Measurements from ENCODE around the gene METTL8.
A peak's percentile ranks its signal among the peaks of the same experiment; 100 is the strongest.
"Not testable (repeated sequence)": the region's sequence is repeated elsewhere in the genome, so short reads cannot be mapped to it uniquely, and the experiment has no call there.

Gene METTL8

DNA sequence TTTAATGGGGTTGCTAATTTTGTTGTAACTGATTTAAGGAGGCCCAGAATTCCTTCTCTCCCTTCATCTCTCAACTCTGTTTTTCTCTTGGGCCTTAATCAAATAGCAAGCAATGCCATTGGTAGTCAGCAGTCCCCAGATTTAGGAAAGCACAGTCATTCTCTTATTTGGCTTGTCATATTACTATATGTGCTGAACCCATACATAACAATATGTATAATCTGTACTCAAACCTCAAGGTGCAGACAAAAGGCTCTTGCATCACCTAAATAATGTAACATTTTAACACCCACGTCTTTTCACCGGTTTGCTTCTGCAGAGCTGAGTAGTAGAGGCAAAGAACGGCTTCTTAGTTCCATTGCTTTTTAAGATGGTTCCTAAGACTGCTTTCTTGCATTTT, 33.4 kb downstream of the METTL8 start:
- ATAC-seq (ENCODE audit: low read depth) (no peak), DNase-seq (ENCODE audit: low spot score in 2 of 2) (no peak)
- Mint-ChIP-seq H3K27me3 (no peaks in the 10 kb centered on the region), H3K36me3 (peaks cover 17% of the 10 kb centered on the region), H3K27ac (peak overlapping the region; percentile 49), H3K4me3 (no peak overlapping the region), H3K4me1 (peaks cover 24% of the 10 kb centered on the region), H3K9me3 (peaks cover 10% of the 10 kb centered on the region)

DNA sequence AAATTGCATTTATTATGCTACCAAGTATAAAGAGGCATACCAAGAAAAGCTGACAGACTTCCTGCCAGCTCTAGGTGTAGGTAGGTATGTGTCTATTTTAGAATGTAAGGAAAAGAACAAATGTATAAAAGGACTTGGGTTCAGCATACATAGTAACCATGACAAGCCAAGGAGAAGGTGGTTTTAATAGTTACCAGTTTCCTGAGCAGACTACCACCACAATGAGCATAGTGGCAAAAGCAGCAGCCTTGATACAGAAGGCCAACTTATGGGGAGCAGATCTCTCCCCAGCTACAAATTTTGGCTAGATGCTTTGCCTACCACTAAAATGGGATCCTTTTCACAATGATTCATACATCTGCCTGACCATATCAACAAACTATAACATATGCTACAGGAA, 34.5 kb downstream of the METTL8 start:
- no peak for DNase-seq (ENCODE audit: low spot score in 2 of 2)
- H3K4me3 Mint-ChIP-seq: no peak overlapping the region
- peaks cover 16% of the 10 kb centered on the region for H3K4me1 Mint-ChIP-seq
- peak overlapping the region; percentile 81 for H3K27ac Mint-ChIP-seq
- H3K9me3 Mint-ChIP-seq: peaks cover 9% of the 10 kb centered on the region
- ATAC-seq (ENCODE audit: low read depth): no peak
- no peaks in the 10 kb centered on the region for H3K27me3 Mint-ChIP-seq
- peaks cover 14% of the 10 kb centered on the region for H3K36me3 Mint-ChIP-seq

DNA sequence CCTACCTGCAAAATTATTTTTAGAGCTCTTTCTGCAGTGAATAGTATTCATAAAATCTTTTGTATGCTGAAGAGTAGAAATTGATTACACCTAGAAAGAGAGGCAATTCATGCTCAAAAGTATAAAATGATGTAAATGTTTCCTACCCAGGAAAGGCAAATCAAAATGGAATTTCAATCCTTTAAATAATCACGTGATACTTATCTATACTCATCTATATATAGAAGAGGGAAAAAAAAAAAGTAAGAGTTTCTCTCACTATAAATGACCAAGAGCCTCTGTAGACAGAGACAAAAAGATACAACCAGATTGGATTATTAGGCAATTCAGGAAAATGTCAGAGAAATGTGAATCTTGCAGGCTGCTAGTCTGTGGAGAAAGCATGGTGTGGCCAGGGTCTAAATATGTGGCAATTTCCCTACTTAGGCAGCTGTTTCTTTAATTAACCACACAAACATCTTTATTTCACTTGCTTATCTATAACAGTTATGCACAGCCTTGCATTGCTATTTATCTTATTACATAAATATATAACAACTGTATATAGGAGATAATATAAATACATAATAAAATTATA, 39.5 kb downstream of the METTL8 start:
- peaks cover 12% of the 10 kb centered on the region for H3K36me3 Mint-ChIP-seq
- ATAC-seq (ENCODE audit: low read depth): no peak
- H3K27me3 Mint-ChIP-seq: no peaks in the 10 kb centered on the region
- peaks cover 20% of the 10 kb centered on the region for H3K4me1 Mint-ChIP-seq
- peaks cover 4% of the 10 kb centered on the region for H3K9me3 Mint-ChIP-seq
- no peak overlapping the region for H3K27ac Mint-ChIP-seq
- no peak for DNase-seq (ENCODE audit: low spot score in 2 of 2)
- no peak overlapping the region for H3K4me3 Mint-ChIP-seq

DNA sequence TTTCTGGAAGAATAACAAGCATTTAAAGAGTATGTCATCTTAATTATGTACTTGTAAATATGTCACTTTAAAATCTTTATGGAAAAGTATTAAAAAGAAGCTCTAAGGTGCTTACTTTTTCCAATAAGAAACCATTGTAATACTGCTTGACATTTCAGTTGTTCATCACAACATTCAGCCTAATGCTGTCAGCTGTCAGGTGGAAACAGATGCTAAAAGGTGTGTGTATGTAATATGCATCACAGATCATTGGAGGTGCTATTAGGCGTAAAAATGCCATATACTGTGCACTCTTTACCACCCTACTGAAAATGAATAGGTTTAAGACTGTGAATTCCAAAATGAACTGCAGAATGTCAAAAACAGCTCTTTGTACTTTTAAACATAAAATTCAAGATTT, 40.3 kb downstream of the METTL8 start:
- peaks cover 4% of the 10 kb centered on the region for H3K9me3 Mint-ChIP-seq
- peaks cover 12% of the 10 kb centered on the region for H3K36me3 Mint-ChIP-seq
- ATAC-seq (ENCODE audit: low read depth) (no peak), DNase-seq (ENCODE audit: low spot score in 2 of 2) (no peak)
- H3K27ac Mint-ChIP-seq: no peak overlapping the region
- no peaks in the 10 kb centered on the region for H3K27me3 Mint-ChIP-seq
- no peak overlapping the region for H3K4me3 Mint-ChIP-seq
- peaks cover 16% of the 10 kb centered on the region for H3K4me1 Mint-ChIP-seq

DNA sequence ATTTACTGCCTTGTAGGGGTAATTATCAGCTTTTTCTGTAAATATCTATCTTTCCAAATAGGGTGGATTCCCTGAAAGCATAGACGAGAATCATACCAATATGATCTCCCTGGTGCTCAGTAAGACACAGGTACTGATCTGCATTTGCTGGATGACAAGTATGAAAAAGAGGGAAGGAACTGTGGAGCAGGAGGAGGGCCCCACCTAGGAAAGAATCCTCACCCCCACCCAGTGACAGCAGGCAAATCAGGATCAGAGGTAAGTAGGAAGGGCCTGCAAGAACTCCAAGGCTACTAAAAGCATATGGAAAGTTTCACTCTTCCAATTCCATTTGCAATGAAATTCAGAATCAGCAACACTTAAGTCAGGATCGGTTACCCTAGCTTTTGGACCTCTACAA, 42.3 kb downstream of the METTL8 start:
- H3K4me3 Mint-ChIP-seq: no peak overlapping the region
- no peak overlapping the region for H3K27ac Mint-ChIP-seq
- no peak for DNase-seq (ENCODE audit: low spot score in 2 of 2)
- peaks cover 6% of the 10 kb centered on the region for H3K36me3 Mint-ChIP-seq
- H3K4me1 Mint-ChIP-seq: peaks cover 22% of the 10 kb centered on the region
- no peaks in the 10 kb centered on the region for H3K9me3 Mint-ChIP-seq
- ATAC-seq (ENCODE audit: low read depth): no peak
- H3K27me3 Mint-ChIP-seq: no peaks in the 10 kb centered on the region

DNA sequence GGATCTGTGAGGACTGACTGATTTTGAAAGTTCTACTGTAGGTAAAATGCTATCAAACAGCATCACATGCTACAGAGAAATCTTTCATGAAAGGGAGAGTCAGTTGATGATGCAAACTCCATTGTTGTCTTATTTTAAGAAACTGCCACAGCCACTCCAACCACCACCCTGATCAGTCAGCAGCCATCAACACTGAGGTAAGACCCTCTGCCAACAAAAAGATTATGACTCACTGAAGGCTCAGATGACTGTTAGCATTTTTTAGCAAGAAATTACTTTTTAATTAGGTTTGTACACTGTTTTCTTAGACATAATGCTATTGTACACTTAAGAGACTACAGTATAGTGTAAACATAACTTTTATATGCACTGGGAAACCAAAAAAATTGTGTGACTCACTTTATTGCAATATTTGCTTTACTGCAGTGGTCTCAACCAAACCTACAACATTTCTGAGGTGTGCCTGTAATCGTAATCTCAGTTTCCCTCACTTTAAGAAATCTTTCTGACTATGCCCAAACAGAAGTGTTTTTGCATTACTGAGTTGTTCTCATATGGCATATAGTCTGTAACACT, 42.8 kb downstream of the METTL8 start:
- Mint-ChIP-seq H3K27me3 (no peaks in the 10 kb centered on the region), H3K27ac (no peak overlapping the region), H3K4me3 (no peak overlapping the region), H3K4me1 (peaks cover 24% of the 10 kb centered on the region), H3K36me3 (peaks cover 8% of the 10 kb centered on the region), H3K9me3 (no peaks in the 10 kb centered on the region)
- no peak for DNase-seq (ENCODE audit: low spot score in 2 of 2)
- no peak for ATAC-seq (ENCODE audit: low read depth)

DNA sequence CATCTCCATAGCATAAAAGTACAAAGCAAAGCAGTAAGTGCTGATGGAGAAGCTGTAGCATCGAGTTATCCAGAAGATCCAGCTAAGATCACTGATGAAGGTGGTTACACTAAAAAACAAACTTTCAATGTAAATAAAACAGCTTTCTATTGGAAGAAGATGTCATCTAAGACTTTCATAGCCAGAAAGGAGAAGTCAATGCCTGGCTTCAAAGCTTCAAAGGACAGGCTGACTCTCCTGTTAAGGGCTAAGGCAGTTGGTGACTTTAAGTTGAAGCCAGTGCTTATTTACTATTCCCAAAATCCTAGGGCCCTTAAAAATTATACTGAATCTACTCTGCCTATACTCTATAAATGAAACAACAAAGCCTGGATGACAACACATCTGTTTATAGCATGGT, 44.0 kb downstream of the METTL8 start:
- no peak for ATAC-seq (ENCODE audit: low read depth)
- H3K27me3 Mint-ChIP-seq: no peaks in the 10 kb centered on the region
- no peak overlapping the region for H3K27ac Mint-ChIP-seq
- H3K36me3 Mint-ChIP-seq: peaks cover 10% of the 10 kb centered on the region
- H3K4me1 Mint-ChIP-seq: peaks cover 29% of the 10 kb centered on the region
- H3K9me3 Mint-ChIP-seq: no peaks in the 10 kb centered on the region
- H3K4me3 Mint-ChIP-seq: no peak overlapping the region
- DNase-seq (ENCODE audit: low spot score in 2 of 2): no peak

DNA sequence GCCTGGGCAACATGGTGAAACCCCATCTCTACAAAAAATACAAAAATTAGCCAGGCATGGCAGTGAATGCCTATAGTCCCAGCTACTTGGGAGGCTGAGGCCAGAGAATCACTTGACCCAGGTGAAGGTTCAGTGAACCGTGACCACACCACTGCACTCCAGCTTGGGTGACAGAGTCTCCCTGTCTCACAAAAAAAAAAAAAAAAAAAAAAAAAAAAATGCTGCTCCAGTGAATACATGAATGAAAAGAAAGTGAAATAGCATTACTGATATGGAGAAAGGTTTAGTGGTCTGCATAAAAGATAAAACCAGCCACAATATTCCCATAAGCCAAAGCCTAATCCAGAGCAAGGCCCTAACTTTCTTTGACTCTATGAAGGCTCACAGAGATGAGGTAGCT, 44.5 kb downstream of the METTL8 start:
- Mint-ChIP-seq H3K4me3 (no peak overlapping the region), H3K4me1 (peaks cover 29% of the 10 kb centered on the region), H3K27ac (no peak overlapping the region), H3K9me3 (no peaks in the 10 kb centered on the region), H3K36me3 (peaks cover 10% of the 10 kb centered on the region), H3K27me3 (no peaks in the 10 kb centered on the region)
- ATAC-seq (ENCODE audit: low read depth): no peak
- no peak for DNase-seq (ENCODE audit: low spot score in 2 of 2)

DNA sequence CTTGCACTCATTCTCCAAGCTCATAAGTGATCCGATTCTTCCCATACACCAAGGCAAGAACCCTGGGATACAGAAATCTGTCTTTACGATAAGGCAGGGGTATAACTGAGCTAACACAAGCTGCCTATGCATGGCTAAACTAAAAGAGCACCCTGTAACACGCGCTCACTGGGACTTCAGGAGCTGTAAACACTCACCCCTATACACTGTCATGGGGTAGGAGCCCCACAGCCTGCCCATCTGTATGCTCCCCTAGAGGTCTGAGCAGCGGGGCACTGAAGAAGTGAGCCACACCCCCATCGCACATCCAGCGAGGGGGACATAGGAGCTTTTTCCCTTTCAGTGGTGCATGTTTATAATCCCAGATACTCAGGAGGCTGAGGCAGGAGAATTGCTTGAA, 46.7 kb downstream of the METTL8 start:
- no peak overlapping the region for H3K4me3 Mint-ChIP-seq
- peaks cover 25% of the 10 kb centered on the region for H3K4me1 Mint-ChIP-seq
- ATAC-seq (ENCODE audit: low read depth) (no peak), DNase-seq (ENCODE audit: low spot score in 2 of 2) (no peak)
- H3K36me3 Mint-ChIP-seq: peaks cover 16% of the 10 kb centered on the region
- no peak overlapping the region for H3K27ac Mint-ChIP-seq
- no peaks in the 10 kb centered on the region for H3K27me3 Mint-ChIP-seq
- H3K9me3 Mint-ChIP-seq: no peaks in the 10 kb centered on the region

DNA sequence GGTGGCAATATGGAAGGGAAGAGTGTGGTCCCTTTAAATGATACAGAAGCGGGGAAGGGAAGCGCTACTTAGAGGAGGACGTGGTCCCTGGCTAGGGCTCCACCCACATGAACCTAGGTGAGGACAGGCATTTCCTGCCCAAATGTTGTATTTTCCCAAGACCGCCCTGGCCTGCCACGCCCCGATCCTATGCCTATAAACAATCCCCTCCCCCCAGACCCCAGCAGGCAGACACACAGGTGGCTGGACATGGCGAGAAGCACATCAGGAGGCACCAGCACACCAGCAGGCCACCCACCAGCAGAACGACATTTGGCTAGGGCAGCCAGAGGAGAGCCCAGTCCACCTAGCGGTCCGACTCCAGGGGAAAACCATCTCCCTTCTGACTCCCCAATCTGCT, 47.2 kb downstream of the METTL8 start:
- Mint-ChIP-seq H3K4me3 (no peak overlapping the region), H3K9me3 (no peaks in the 10 kb centered on the region), H3K36me3 (peaks cover 16% of the 10 kb centered on the region), H3K4me1 (peaks cover 25% of the 10 kb centered on the region), H3K27me3 (no peaks in the 10 kb centered on the region), H3K27ac (no peak overlapping the region)
- ATAC-seq (ENCODE audit: low read depth) (no peak), DNase-seq (ENCODE audit: low spot score in 2 of 2) (no peak)

DNA sequence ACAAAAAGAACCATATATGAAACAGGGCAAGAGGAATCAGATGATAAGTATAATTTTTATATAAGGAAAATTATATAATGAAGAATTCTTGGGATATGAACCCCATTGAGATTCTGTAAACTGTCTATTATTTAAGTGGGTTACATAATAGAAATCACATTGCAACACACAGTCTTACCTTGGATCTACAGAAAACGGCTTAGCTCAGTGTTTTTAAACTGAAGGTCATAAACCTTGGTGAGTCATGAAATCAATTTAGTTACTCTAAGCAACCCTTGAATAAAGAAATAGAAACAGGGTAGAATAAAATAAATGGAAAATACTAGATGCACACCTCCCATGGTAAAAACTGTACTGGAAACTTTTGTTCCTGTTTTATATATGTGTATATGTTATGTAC, 50.7 kb downstream of the METTL8 start:
- Mint-ChIP-seq H3K27me3 (no peaks in the 10 kb centered on the region), H3K36me3 (peaks cover 22% of the 10 kb centered on the region), H3K27ac (no peak overlapping the region), H3K4me3 (no peak overlapping the region), H3K4me1 (peaks cover 21% of the 10 kb centered on the region), H3K9me3 (peaks cover 10% of the 10 kb centered on the region)
- no peak for ATAC-seq (ENCODE audit: low read depth)
- DNase-seq (ENCODE audit: low spot score in 2 of 2): no peak

DNA sequence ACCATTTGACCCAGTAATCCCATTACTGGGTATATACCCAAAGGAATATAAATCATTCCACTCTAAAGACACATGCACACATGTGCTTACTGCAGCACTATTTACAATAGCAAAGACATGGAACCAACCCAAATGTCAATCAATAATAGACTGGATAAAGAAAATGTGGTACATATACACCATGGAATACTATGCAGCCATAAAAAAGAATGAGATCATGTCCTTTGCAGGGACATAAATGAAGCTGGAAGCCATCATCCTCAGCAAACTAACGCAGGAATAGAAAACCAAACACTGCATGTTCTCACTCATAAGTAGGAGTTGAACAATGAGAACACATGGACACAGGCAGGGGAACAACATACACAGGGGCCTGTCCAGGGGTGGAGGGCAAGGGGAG, 51.6 kb downstream of the METTL8 start:
- peaks cover 26% of the 10 kb centered on the region for H3K4me1 Mint-ChIP-seq

DNA sequence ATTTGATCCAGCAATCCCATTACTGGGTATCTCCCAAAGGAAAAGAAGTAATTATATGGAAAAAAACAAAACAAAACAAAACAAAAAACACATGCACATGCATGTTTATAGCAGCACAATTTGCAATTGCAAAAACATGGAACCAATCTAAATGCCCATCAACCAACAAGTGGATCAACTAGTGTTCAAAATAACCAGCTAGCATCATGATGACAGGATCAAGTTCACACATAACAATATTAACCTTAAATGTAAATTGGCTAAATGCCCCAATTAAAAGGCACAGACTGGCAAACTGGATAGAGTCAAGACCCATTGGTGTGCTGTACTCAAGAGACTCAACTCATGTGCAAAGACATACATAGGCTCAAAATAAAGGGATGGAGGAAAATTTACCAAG, 55.9 kb downstream of the METTL8 start:
- H3K27me3 Mint-ChIP-seq; H3K27ac Mint-ChIP-seq; H3K4me3 Mint-ChIP-seq; ATAC-seq (ENCODE audit: low read depth); DNase-seq (ENCODE audit: low spot score in 2 of 2): not testable (repeated sequence)
- Mint-ChIP-seq H3K9me3 (peaks cover 18% of the 10 kb centered on the region), H3K36me3 (peaks cover 39% of the 10 kb centered on the region), H3K4me1 (peaks cover 19% of the 10 kb centered on the region)

More for the DNA sequence above, 51.6 kb downstream of the METTL8 start:
- H3K27ac Mint-ChIP-seq; ATAC-seq (ENCODE audit: low read depth); DNase-seq (ENCODE audit: low spot score in 2 of 2); H3K27me3 Mint-ChIP-seq; H3K4me3 Mint-ChIP-seq: not testable (repeated sequence)
- H3K36me3 Mint-ChIP-seq: peaks cover 31% of the 10 kb centered on the region
- peaks cover 12% of the 10 kb centered on the region for H3K9me3 Mint-ChIP-seq

DNA sequence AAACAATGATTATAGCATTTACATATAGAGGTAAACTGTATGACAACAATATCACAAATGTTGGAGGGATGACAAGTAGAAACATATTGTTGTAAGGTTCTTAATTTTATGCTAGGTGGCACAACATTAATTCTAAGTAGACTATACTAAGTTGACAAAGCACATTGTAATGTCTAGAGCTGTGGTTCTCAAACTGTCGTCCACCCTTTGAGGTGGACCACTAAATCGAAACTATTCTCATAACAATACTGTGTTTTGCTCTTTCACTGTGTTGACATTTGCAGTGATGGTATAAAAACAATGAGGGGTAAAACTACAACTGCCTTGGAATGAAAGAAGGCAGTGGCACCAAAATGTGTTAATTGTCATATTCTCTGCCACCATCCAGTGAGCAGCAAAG, 66.1 kb downstream of the METTL8 start:
- Mint-ChIP-seq H3K27ac (no peak overlapping the region), H3K36me3 (peaks cover 22% of the 10 kb centered on the region), H3K4me1 (no peaks in the 10 kb centered on the region), H3K27me3 (no peaks in the 10 kb centered on the region), H3K9me3 (peaks cover 11% of the 10 kb centered on the region), H3K4me3 (no peak overlapping the region)
- no peak for ATAC-seq (ENCODE audit: low read depth)
- no peak for DNase-seq (ENCODE audit: low spot score in 2 of 2)

DNA sequence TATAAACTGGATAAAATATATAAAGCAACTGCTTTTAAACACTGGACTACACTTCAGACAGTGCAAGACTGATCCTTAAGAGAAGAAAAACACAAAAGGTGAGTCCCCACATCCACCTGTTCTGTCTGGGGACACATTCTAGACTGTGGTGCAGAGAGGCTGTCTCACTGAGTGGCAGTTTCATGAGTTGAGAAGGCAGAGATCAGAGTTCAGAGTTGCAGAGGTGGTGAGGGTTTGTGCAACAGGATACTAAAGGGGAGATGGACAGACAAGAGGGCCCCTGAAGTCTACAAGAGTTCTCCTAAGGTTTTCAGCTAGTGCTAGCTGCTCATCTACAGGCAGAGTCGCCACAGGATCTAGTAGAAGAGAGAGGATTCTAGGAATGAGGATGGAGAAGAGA, 68.0 kb downstream of the METTL8 start:
- Mint-ChIP-seq H3K4me3 (no peak overlapping the region), H3K27ac (no peak overlapping the region), H3K36me3 (peaks cover 24% of the 10 kb centered on the region), H3K4me1 (peaks cover 6% of the 10 kb centered on the region), H3K27me3 (no peaks in the 10 kb centered on the region), H3K9me3 (peaks cover 11% of the 10 kb centered on the region)
- no peak for ATAC-seq (ENCODE audit: low read depth)
- no peak for DNase-seq (ENCODE audit: low spot score in 2 of 2)

All from memory B cell (primary cell).